ENCODE results near the gene TMEM115. TPM values are rescaled to one million over a fixed set of nuclear protein-coding genes. Genes with fewer than 3 reads are reported as not detected.

TMEM115 gene
- total and polyA plus RNA-seq, 10 of the 15 experiments (the other 5 are each of a cell fraction or from before 2014, with no cell fraction given), result 1.9 to 18.7 (median 13.2) TPM

- ChIA-PET CTCF (interaction anchor here (0.9 kb wide), 1 partner anchor 195 kb away, joined by 4 read pairs; no protein-coding TSS in a partner anchor), POLR2A (interaction anchor here (0.6 to 3.2 kb wide), 3 partner anchors 10 to 227 kb away, joined by 3 to 24 read pairs (median 5); partner anchors contain the start of genes CYB561D2 and NPRL2), SMC1A (ENCODE audit: uncharacterized antibody, unreplicated experiment) (interaction anchor here (0.8 to 1.0 kb wide), 2 partner anchors 10 to 23 kb away, joined by 4 read pairs; partner anchors contain the start of genes CYB561D2 and NPRL2), RAD21 (ENCODE audit: unreplicated experiment) (interaction anchor here (0.6 kb wide), 1 partner anchor 23 kb away, joined by 3 read pairs; no protein-coding TSS in a partner anchor)
- Histone ChIP-seq H3K4me1 (ENCODE audit: control insufficient read depth, insufficient read depth, low read length) (peaks cover 18% of the 10 kb centered on the region), H3K79me2 (ENCODE audit: control insufficient read depth, insufficient read depth, low read length) (peaks cover 33% of the 10 kb centered on the region), H3K4me2 (ENCODE audit: control insufficient read depth, insufficient read depth) (peak overlapping the region; percentile 82), H3K4me3 (peak overlapping the region; percentile 49), H2AFZ (ENCODE audit: control insufficient read depth, low read depth, low read length) (peak overlapping the region; percentile 99), H3K9ac (ENCODE audit: control insufficient read depth, insufficient read depth, low read length) (no peak overlapping the region), H4K20me1 (ENCODE audit: control insufficient read depth, insufficient read depth) (peaks cover 2% of the 10 kb centered on the region; the same call in 1 of the 2 replicates), H3K27ac (ENCODE audit: control insufficient read depth, insufficient read depth) (no peak overlapping the region), H3K36me3 (ENCODE audit: control insufficient read depth in 2 of 2, insufficient read depth in 2 of 2, low read length in 1 of 2) (peaks cover 3 to 17% of the 10 kb centered on the region in 2 experiments; a peak in 2 of 4 replicates), H3K27me3 (replicated peaks in 1 of 2; ENCODE audit: control insufficient read depth in 2 of 2, insufficient read depth in 2 of 2, low read length in 1 of 2) (no peaks in the 10 kb centered on the region), H3K9me3 (replicated peaks; ENCODE audit: control insufficient read depth, insufficient read depth, low read length) (no peaks in the 10 kb centered on the region)
- TF ChIP-seq POU2F2 (IDR thresholded peaks at IDR 0.05; ENCODE audit: borderline replicate concordance, low read depth, low read length), result no peak
- no peak for TF ChIP-seq PAX8 (IDR thresholded peaks at IDR 0.05)
- no peak for TF ChIP-seq ZBTB11 (CRISPR knock-in tag; IDR thresholded peaks at IDR 0.05)
- no peak for TF ChIP-seq JUND (IDR thresholded peaks at IDR 0.05; ENCODE audit: low read depth, low read length)
- no peak for TF ChIP-seq ATF7 (IDR thresholded peaks at IDR 0.05; ENCODE audit: low read depth)
- TF ChIP-seq RUNX3 (IDR thresholded peaks at IDR 0.05; ENCODE audit: low read length), result no peak
- no peak for TF ChIP-seq SREBF1 (IDR thresholded peaks at IDR 0.05; ENCODE audit: low read length)
- TF ChIP-seq CBX5 (IDR thresholded peaks at IDR 0.05; ENCODE audit: low read depth), result no peak
- no peak for TF ChIP-seq PAX5 (IDR thresholded peaks at IDR 0.05; ENCODE audit: borderline replicate concordance, low read depth, low read length)
- TF ChIP-seq TCF3 (IDR thresholded peaks at IDR 0.05; ENCODE audit: borderline replicate concordance, insufficient read depth, low read depth, low read length), result no peak
- TF ChIP-seq JUNB (IDR thresholded peaks at IDR 0.05), result no peak
- no peak for TF ChIP-seq SMC3 (IDR thresholded peaks at IDR 0.05; ENCODE audit: borderline replicate concordance, low read length)
- no peak for TF ChIP-seq HCFC1 (IDR thresholded peaks at IDR 0.05; ENCODE audit: low read length)
- TF ChIP-seq YY1 (IDR thresholded peaks at IDR 0.05; ENCODE audit: low read depth, low read length), result no peak
- TF ChIP-seq EP300 (IDR thresholded peaks at IDR 0.05; ENCODE audit: borderline replicate concordance in 1 of 2, control insufficient read depth in 1 of 2, low read depth in 2 of 2, low read length in 2 of 2), result no peak
- no peak for TF ChIP-seq TAF1 (IDR thresholded peaks at IDR 0.05; ENCODE audit: borderline replicate concordance, low read depth, low read length)
- TF ChIP-seq USF1 (IDR thresholded peaks at IDR 0.05; ENCODE audit: borderline replicate concordance, extremely low read length, insufficient read depth, low read depth, low read length), result no peak
- TF ChIP-seq PKNOX1 (IDR thresholded peaks at IDR 0.05), result no peak
- DNase-seq (ENCODE audit: low read depth, low spot score) (no peak), ATAC-seq (peak; percentile 20), FAIRE-seq (no peak)
- intact Hi-C loops (cut with micrococcal nuclease; ENCODE audit: unreplicated experiment), result loop anchor here (1.0 kb wide), 1 partner anchor 8 kb away; no protein-coding TSS in a partner anchor
- in situ Hi-C loops (cut with MboI), result loop anchor here (10.0 kb wide), 1 partner anchor 1025 kb away; the partner anchor contains the start of gene MANF
- 8% methylated on average over 8 of the region's 8 CpGs for WGBS (ENCODE audit: insufficient coverage, insufficient replicate concordance, low lambda C conversion rate, missing lambda C conversion rate)
- no TSS peak for BruUV-seq (replicated peaks)
Observed at GRCh38 chr3:50359760-50360110, 414 bp upstream of the TMEM115 start.
